Measurements from ENCODE around the gene TNIK. TPM values are rescaled to one million over a fixed set of nuclear protein-coding genes. Genes with fewer than 3 reads are reported as not detected.

TNIK gene
- total RNA-seq, 6 donors from 2014 or later: 23.2 to 74.4 (median 38.3) TPM

DNA sequence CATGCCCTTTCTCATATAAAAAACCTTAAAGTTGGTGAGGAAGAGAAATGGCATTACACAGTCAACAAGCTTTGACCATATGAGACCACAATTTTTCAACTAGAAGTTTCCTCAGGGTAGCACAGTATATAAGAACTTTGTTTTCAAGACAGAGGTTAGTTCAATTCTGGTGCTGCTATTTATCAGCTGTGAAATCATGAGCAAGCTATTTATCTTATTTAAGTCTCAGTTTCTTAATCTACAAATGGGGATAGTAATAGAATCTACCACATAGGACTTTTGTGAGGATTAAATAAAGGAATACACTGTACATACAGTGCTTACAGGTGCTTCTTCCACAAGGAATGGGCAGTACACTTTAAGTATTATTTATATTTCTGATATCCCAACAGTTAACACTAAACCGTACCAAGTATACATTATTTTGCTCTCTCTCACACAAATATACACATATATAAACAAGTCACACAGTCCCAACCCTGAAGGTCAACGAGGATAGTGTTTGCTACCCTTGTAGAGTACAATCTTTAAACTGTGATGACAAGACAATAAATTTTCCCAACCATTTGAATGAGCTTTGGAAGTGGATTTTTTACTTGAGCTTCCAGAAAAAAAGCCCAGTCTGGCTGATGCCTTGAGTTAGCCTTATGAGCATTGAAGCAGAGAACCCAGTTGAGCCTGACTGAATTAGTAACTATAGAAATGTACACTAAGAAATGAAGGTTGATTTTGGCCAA, 178.8 kb downstream of the TNIK start:
- DNase-seq: no peak
- Histone ChIP-seq H3K36me3 (no peaks in the 10 kb centered on the region), H3K4me3 (no peak overlapping the region), H3K27me3 (no peaks in the 10 kb centered on the region), H3K9me3 (no peaks in the 10 kb centered on the region), H3K27ac (no peak overlapping the region), H3K4me1 (peaks cover 0 to 6% (median 2%) of the 10 kb centered on the region in 4 donors)
- no peak for ATAC-seq (ENCODE audit: low FRiP score in 2 of 2)
- TF ChIP-seq POLR2A (IDR thresholded peaks at IDR 0.05) (no peak), EP300 (IDR thresholded peaks at IDR 0.05) (no peak), POLR2AphosphoS5 (IDR thresholded peaks at IDR 0.05) (no peak)
- TF ChIP-seq, protein P1, sequence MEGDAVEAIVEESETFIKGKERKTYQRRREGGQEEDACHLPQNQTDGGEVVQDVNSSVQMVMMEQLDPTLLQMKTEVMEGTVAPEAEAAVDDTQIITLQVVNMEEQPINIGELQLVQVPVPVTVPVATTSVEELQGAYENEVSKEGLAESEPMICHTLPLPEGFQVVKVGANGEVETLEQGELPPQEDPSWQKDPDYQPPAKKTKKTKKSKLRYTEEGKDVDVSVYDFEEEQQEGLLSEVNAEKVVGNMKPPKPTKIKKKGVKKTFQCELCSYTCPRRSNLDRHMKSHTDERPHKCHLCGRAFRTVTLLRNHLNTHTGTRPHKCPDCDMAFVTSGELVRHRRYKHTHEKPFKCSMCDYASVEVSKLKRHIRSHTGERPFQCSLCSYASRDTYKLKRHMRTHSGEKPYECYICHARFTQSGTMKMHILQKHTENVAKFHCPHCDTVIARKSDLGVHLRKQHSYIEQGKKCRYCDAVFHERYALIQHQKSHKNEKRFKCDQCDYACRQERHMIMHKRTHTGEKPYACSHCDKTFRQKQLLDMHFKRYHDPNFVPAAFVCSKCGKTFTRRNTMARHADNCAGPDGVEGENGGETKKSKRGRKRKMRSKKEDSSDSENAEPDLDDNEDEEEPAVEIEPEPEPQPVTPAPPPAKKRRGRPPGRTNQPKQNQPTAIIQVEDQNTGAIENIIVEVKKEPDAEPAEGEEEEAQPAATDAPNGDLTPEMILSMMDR (IDR thresholded peaks at IDR 0.05): no peak
- WGBS, 2 donors: 67 to 69% methylated on average over 2 of the region's 2 CpGs

DNA sequence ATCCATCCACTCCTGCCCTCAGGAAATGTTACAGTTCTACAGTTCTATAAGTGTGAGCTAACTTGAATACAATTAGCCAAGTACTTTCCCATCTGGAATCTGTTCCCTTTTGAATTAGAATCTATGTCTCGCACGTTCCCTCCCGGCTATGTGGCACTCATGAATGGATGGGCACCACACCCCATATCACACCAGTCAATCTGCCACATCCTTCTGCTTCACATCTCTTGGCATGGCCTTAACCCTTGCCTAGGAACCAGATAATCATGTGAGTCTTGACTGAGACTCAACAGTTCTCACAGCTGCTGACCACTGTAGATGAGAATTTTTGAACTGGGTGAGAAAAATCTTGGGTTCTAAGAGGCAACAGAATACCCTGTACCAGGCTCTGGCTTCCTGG, 180.2 kb downstream of the TNIK start:
- Histone ChIP-seq H3K36me3 (no peaks in the 10 kb centered on the region), H3K4me3 (no peak overlapping the region), H3K4me1 (peaks cover 0 to 4% (median 2%) of the 10 kb centered on the region in 4 donors), H3K27me3 (no peaks in the 10 kb centered on the region), H3K27ac (no peak overlapping the region), H3K9me3 (no peaks in the 10 kb centered on the region)
- no peak for ATAC-seq (ENCODE audit: low FRiP score in 2 of 2)
- no peak for DNase-seq
- TF ChIP-seq POLR2AphosphoS5 (IDR thresholded peaks at IDR 0.05): no peak
- WGBS, 2 donors: 88 to 89% methylated on average over 3 of the region's 3 CpGs

DNA sequence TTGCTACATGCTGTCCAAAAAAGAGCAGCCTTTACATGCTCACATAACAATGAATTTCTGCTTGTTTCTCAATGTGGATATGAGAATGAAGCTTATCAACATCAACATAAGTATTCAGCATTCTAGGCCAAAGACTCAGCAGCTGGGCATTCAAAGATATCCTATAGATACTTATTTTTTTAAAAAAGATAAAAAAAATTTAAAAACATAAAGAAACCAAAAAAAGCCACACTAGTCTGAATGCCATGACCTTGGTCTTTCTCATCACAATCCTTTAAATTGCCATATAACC, 182.0 kb downstream of the TNIK start:
- ATAC-seq (ENCODE audit: low FRiP score in 2 of 2) (no peak), DNase-seq (no peak)
- Histone ChIP-seq H3K36me3 (no peaks in the 10 kb centered on the region), H3K4me1 (peaks cover 0 to under 1% (median 0%) of the 10 kb centered on the region in 4 donors), H3K27me3 (no peaks in the 10 kb centered on the region), H3K9me3 (no peaks in the 10 kb centered on the region), H3K27ac (no peak overlapping the region), H3K4me3 (no peak overlapping the region)
- TF ChIP-seq EP300 (IDR thresholded peaks at IDR 0.05) (no peak), POLR2AphosphoS5 (IDR thresholded peaks at IDR 0.05) (no peak), POLR2A (IDR thresholded peaks at IDR 0.05) (no peak)
- TF ChIP-seq, protein P1 (IDR thresholded peaks at IDR 0.05): no peak

DNA sequence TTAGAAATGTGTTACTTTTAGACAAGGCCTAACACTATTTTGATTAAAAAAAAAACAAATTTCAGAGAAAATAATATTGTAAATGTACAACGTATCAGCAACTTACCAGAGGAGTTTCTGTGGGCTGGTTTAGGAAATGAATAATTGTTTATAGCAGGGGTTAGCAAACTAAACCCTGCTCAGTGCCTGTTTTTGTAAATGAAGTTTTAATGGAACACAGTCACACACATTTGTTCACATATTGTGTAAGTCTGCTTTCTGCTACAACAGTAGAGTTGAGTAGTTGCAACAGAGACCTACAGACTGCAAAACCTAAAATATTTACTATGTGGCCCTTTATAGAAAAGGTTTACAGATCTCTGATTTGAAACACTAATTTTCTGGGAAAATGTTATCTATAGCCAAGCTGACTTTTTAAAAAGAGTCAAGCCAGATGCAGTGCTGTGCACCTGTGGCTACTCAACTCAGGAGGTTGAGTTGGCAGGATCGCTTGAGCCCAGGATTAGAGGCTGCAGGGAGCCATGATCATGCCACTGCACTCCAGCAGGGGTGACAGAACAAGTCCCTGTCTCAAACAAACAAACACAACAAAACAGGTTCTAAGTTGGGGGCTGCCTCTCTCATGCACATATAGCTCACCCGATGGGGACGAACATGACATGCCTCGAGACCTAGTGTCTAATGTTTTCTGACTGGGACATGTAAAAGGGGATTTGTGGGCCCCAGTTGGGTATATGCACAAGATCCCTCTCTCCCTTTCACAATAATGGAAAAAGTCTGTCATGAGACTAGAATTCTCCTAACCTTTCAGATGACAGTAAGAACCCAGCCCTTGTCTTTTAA, 182.5 kb downstream of the TNIK start:
- WGBS, 2 donors: 77 to 85% methylated on average over 5 of the region's 5 CpGs
- no peak overlapping the region for H3K27ac ChIP-seq
- no peaks in the 10 kb centered on the region for H3K27me3 ChIP-seq
- DNase-seq (no peak), ATAC-seq (ENCODE audit: low FRiP score in 2 of 2) (no peak)
- H3K36me3 ChIP-seq: no peaks in the 10 kb centered on the region
- TF ChIP-seq POLR2A (IDR thresholded peaks at IDR 0.05) (no peak), POLR2AphosphoS5 (IDR thresholded peaks at IDR 0.05) (no peak), EP300 (IDR thresholded peaks at IDR 0.05) (no peak)
- TF ChIP-seq, protein P1 (IDR thresholded peaks at IDR 0.05): no peak
- H3K4me3 ChIP-seq: no peak overlapping the region
- no peaks in the 10 kb centered on the region for H3K9me3 ChIP-seq
- H3K4me1 ChIP-seq: no peaks in the 10 kb centered on the region

DNA sequence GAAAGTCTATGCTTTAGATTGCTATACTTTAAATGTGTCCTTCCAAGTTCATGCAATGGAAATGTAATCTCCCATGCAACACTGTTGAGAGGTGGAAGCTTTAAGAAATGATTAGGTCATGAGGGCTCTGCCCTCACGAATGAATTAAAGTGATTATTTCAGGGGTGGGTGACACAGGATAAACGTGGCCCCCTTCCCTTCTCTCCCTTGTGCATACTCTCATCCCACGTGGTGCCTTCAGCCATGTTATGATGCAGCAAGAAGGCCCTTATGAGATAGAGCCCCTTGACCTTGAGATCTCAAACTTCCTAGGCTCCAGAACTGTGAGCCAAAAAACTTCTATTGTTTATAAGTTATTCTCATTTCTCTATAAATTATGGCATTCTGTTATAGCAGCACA, 183.3 kb downstream of the TNIK start:
- Histone ChIP-seq H3K9me3 (no peaks in the 10 kb centered on the region), H3K27ac (no peak overlapping the region), H3K27me3 (no peaks in the 10 kb centered on the region), H3K4me1 (no peaks in the 10 kb centered on the region), H3K4me3 (no peak overlapping the region), H3K36me3 (no peaks in the 10 kb centered on the region)
- WGBS, 2 donors: 57 to 74% methylated on average over 3 of the region's 3 CpGs
- no peak for DNase-seq
- ATAC-seq (ENCODE audit: low FRiP score in 2 of 2): no peak
- TF ChIP-seq POLR2AphosphoS5 (IDR thresholded peaks at IDR 0.05) (no peak), EP300 (IDR thresholded peaks at IDR 0.05) (no peak), POLR2A (IDR thresholded peaks at IDR 0.05) (no peak)
- TF ChIP-seq, protein P1 (IDR thresholded peaks at IDR 0.05): no peak

Data from upper lobe of left lung (tissue), 6 donors.